Activated naive CD8-positive, alpha-beta T cell treated with anti-CD3 and anti-CD28 coated beads for 36 hours (primary cell): ENCODE data around the gene KMO. TPM values are rescaled to one million over a fixed set of nuclear protein-coding genes. Genes with fewer than 3 reads are reported as not detected.

Experiments used
- DNase-seq: peaks from one replicate; pipeline ENCODE4 v3.0.0; 2021
- H3K27ac Mint-ChIP-seq: one replicate; pipeline ENCODE4 v1.8.0; 2022; ENCODE audit warnings: mild to moderate bottlenecking, moderate library complexity, mixed read lengths
- H3K27me3 Mint-ChIP-seq: one replicate; pipeline ENCODE4 v1.8.0; 2022; ENCODE audit warnings: mild to moderate bottlenecking, mixed read lengths
- H3K36me3 Mint-ChIP-seq: one replicate; pipeline ENCODE4 v1.8.0; 2021; ENCODE audit warnings: mild to moderate bottlenecking, mixed read lengths
- H3K4me1 Mint-ChIP-seq: one replicate; pipeline ENCODE4 v1.8.0; 2021; ENCODE audit warnings: mixed read lengths
- H3K4me3 Mint-ChIP-seq: one replicate; pipeline ENCODE4 v1.8.0; 2022; ENCODE audit warnings: mild to moderate bottlenecking, moderate library complexity, mixed read lengths
- H3K9me3 Mint-ChIP-seq: one replicate; pipeline ENCODE4 v1.8.0; 2022; ENCODE audit warnings: mixed read lengths
- total RNA-seq, 2 experiments: library from RNA; stranded (reverse); gene quantifications; one replicate each; pipeline ENCODE4 v1.2.3, GENCODE V29; 2021

Gene KMO
- total RNA-seq, 2 experiments from 2014 or later = 0.34 to 0.37 TPM

DNA sequence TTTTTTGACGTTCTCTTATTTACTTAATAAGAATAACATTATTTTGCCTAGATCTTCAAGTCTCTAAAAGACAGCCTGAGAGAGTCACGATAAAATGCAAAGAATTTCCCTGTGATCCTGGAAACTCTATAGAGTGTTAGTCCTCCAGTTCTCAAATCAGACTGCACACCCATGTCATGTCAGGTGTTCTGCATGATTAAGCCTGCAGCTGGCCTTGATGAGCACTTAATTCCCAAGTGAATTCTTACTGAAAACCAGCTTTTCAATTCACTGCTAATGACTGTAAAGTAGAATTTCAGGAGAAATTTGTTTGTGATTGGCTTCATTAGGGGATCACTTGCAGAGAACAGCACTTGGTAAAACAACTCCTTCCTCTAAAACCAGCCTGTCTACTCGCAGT lies 66.1 kb downstream of the KMO start:
- Mint-ChIP-seq H3K27me3 (no peaks in the 10 kb centered on the region), H3K4me1 (no peaks in the 10 kb centered on the region)

GRCh38 chr1:241600496-241600901 lies 68.3 kb downstream of the KMO start:
- H3K36me3 Mint-ChIP-seq = peaks cover 12% of the 10 kb centered on the region
- no peaks in the 10 kb centered on the region for H3K27me3 Mint-ChIP-seq
- no peaks in the 10 kb centered on the region for H3K4me1 Mint-ChIP-seq
- H3K27ac Mint-ChIP-seq = no peak overlapping the region
- DNase-seq = no peak
- H3K4me3 Mint-ChIP-seq = no peak overlapping the region
- H3K9me3 Mint-ChIP-seq = no peaks in the 10 kb centered on the region

More for the DNA sequence above, 66.1 kb downstream of the KMO start:
- no peaks in the 10 kb centered on the region for H3K9me3 Mint-ChIP-seq
- no peak for DNase-seq
- no peak overlapping the region for H3K4me3 Mint-ChIP-seq
- H3K27ac Mint-ChIP-seq = no peak overlapping the region
- peaks cover 6% of the 10 kb centered on the region for H3K36me3 Mint-ChIP-seq

- H3K4me1 Mint-ChIP-seq = no peaks in the 10 kb centered on the region
- no peak overlapping the region for H3K4me3 Mint-ChIP-seq
- H3K9me3 Mint-ChIP-seq = no peaks in the 10 kb centered on the region
- no peak for DNase-seq
- H3K36me3 Mint-ChIP-seq = peaks cover 9% of the 10 kb centered on the region
- no peak overlapping the region for H3K27ac Mint-ChIP-seq
- H3K27me3 Mint-ChIP-seq = no peaks in the 10 kb centered on the region
Measured at GRCh38 chr1:241603731-241604245, 71.6 kb downstream of the KMO start.

GRCh38 chr1:241605146-241605805 lies 73.1 kb downstream of the KMO start:
- DNase-seq = no peak

DNA sequence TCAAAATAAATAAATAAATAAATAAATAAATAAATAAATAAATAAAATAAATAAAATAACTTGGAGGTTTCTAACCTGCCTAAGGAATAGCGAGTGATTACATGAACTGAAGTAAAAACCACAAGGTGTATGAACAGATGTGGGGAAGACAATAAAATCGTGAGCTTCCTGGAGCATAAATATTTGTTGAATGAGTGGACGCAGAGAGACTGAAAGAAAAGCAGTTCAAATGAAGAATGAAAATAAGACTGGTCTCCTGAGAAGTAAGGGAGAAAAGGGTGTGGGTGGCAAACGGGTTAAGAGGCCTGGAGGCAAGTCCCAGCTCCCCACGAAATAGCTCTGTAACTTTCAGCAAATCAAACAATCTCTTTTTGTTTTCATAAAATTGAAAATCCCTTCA lies 74.4 kb downstream of the KMO start:
- no peaks in the 10 kb centered on the region for H3K9me3 Mint-ChIP-seq
- H3K27me3 Mint-ChIP-seq = no peaks in the 10 kb centered on the region
- DNase-seq = no peak
- no peaks in the 10 kb centered on the region for H3K4me1 Mint-ChIP-seq
- H3K27ac Mint-ChIP-seq = no peak overlapping the region
- no peak overlapping the region for H3K4me3 Mint-ChIP-seq
- H3K36me3 Mint-ChIP-seq = peaks cover 9% of the 10 kb centered on the region

More at GRCh38 chr1:241605146-241605805, 73.1 kb downstream of the KMO start:
- Mint-ChIP-seq H3K9me3 (no peaks in the 10 kb centered on the region), H3K27ac (no peak overlapping the region), H3K27me3 (no peaks in the 10 kb centered on the region), H3K36me3 (peaks cover 9% of the 10 kb centered on the region), H3K4me3 (no peak overlapping the region), H3K4me1 (no peaks in the 10 kb centered on the region)

DNA sequence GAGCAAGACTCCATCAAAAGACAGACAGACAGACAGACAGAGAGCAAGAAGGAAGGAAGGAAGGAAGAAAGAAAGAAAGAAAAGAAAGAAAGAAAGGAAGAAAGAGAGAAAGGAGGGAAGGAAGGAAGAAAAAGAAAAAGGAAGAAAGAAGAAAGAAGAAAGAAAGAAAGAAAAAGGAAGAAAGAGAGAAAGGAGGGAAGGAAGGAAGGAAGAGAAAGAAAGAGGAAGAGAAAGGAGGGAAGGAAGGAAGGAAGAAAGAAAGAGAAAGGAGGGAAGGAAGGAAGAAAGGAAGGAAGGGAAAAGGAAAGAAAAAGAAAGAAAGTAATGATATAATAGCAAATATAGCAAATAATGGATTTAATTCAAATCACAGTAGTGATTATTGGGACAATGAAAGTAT lies 75.3 kb downstream of the KMO start:
- H3K4me1 Mint-ChIP-seq = no peaks in the 10 kb centered on the region
- no peak overlapping the region for H3K27ac Mint-ChIP-seq
- H3K9me3 Mint-ChIP-seq = no peaks in the 10 kb centered on the region
- peaks cover 8% of the 10 kb centered on the region for H3K36me3 Mint-ChIP-seq
- no peak overlapping the region for H3K4me3 Mint-ChIP-seq
- no peak for DNase-seq
- no peaks in the 10 kb centered on the region for H3K27me3 Mint-ChIP-seq

DNA sequence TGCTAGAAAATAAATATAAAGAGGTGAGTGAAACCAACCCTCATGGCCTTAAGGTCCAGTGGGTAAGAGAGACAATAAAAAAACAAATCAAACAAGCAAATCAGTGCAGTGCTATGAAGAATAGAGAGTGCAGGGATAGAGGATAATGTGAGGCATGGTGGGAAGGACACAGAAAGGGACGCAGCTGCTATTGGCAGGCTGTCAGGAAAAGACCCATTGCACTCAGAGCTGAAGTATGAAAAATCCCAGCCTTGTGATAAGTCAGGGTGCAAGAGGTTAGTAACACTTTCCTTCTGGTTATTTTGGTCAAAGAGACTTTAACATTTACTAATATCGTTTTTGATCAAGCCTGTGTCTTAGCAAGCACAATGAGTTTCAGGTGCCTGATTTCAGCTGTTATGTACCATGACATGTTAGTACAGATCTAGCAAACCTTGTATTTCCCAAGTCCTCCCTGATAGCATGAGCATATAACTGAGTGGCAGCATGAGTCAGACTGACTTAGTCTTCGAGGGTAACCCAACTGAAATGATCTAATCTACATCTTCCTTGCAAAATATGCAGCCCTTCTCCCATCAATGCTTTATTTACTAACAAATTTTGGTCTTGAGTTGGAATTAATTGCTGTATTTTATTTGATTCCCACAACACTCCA lies 76.3 kb downstream of the KMO start:
- peaks cover 6% of the 10 kb centered on the region for H3K36me3 Mint-ChIP-seq
- no peak for DNase-seq
- H3K27me3 Mint-ChIP-seq = no peaks in the 10 kb centered on the region
- peaks cover 6% of the 10 kb centered on the region for H3K4me1 Mint-ChIP-seq
- H3K4me3 Mint-ChIP-seq = no peak overlapping the region
- H3K27ac Mint-ChIP-seq = no peak overlapping the region
- no peaks in the 10 kb centered on the region for H3K9me3 Mint-ChIP-seq

- no peak for DNase-seq
- peaks cover 16% of the 10 kb centered on the region for H3K4me1 Mint-ChIP-seq
- H3K4me3 Mint-ChIP-seq = no peak overlapping the region
- H3K27me3 Mint-ChIP-seq = no peaks in the 10 kb centered on the region
- H3K36me3 Mint-ChIP-seq = peaks cover 6% of the 10 kb centered on the region
- H3K9me3 Mint-ChIP-seq = no peaks in the 10 kb centered on the region
- no peak overlapping the region for H3K27ac Mint-ChIP-seq
Measured at GRCh38 chr1:241610056-241610815, 78.1 kb downstream of the KMO start.

DNA sequence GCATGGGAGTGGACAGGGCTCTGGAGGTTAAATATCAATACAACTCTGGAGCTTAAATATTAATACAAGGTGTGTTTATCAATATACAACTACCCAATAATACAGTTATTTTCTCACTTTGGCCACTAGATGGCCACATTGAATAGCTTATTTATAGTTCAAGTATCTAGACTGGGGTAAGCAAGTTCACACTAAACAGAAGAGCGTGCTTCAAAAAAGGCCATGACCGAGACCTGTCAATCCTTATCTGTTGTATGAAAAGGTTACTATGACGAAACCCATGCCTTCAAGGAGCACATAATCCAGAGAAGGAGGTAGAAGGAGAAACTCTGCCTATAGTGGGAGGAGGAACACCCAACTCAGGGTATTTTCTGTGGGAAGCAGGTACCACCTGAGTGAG lies 78.9 kb downstream of the KMO start:
- Mint-ChIP-seq H3K9me3 (no peaks in the 10 kb centered on the region), H3K27me3 (no peaks in the 10 kb centered on the region), H3K36me3 (peaks cover 6% of the 10 kb centered on the region), H3K27ac (no peak overlapping the region), H3K4me3 (no peak overlapping the region), H3K4me1 (peaks cover 16% of the 10 kb centered on the region)
- no peak for DNase-seq

- H3K4me1 Mint-ChIP-seq = peaks cover 16% of the 10 kb centered on the region
- H3K36me3 Mint-ChIP-seq = peaks cover 6% of the 10 kb centered on the region
- no peak overlapping the region for H3K27ac Mint-ChIP-seq
- H3K4me3 Mint-ChIP-seq = no peak overlapping the region
- no peaks in the 10 kb centered on the region for H3K9me3 Mint-ChIP-seq
- no peak for DNase-seq
- no peaks in the 10 kb centered on the region for H3K27me3 Mint-ChIP-seq
Measured at GRCh38 chr1:241611736-241612135, 79.6 kb downstream of the KMO start.

- H3K4me1 Mint-ChIP-seq = peaks cover 16% of the 10 kb centered on the region
- H3K9me3 Mint-ChIP-seq = no peaks in the 10 kb centered on the region
- DNase-seq = no peak
- H3K4me3 Mint-ChIP-seq = no peak overlapping the region
- no peaks in the 10 kb centered on the region for H3K27me3 Mint-ChIP-seq
- peak overlapping the region; percentile 1 for H3K27ac Mint-ChIP-seq
- peaks cover 6% of the 10 kb centered on the region for H3K36me3 Mint-ChIP-seq
Measured at GRCh38 chr1:241612533-241613477, 80.6 kb downstream of the KMO start.

DNA sequence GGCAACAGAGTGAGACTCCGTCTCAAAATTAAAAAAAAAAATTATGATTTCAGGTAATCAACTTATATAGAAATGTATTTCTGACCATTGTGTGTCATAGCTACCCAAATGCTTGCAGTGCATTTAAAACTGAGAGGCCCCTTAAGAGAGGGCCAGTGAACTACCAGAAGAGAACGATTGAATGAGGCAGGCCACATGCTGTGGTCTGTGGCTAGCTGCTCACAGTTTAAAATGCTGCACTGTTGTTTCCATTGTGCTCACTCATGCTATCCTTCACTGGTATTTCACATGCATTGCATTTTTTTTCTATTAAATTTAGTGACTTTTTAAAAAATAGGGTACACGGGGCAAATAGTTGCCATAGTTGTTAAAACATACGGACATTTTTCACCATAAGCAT lies 82.0 kb downstream of the KMO start:
- DNase-seq = no peak
- Mint-ChIP-seq H3K9me3 (no peaks in the 10 kb centered on the region), H3K4me3 (no peak overlapping the region), H3K36me3 (peaks cover 6% of the 10 kb centered on the region), H3K27me3 (no peaks in the 10 kb centered on the region), H3K27ac (no peak overlapping the region), H3K4me1 (peaks cover 16% of the 10 kb centered on the region)

- H3K9me3 Mint-ChIP-seq = no peaks in the 10 kb centered on the region
- no peaks in the 10 kb centered on the region for H3K27me3 Mint-ChIP-seq
- peaks cover 16% of the 10 kb centered on the region for H3K4me1 Mint-ChIP-seq
- no peak for DNase-seq
- H3K4me3 Mint-ChIP-seq = no peak overlapping the region
- H3K36me3 Mint-ChIP-seq = peaks cover 6% of the 10 kb centered on the region
- no peak overlapping the region for H3K27ac Mint-ChIP-seq
Measured at GRCh38 chr1:241614572-241614971, 82.4 kb downstream of the KMO start.

GRCh38 chr1:241615043-241615974 lies 83.1 kb downstream of the KMO start:
- H3K9me3 Mint-ChIP-seq = no peaks in the 10 kb centered on the region
- DNase-seq = no peak
- H3K27me3 Mint-ChIP-seq = no peaks in the 10 kb centered on the region
- no peak overlapping the region for H3K4me3 Mint-ChIP-seq
- peaks cover 16% of the 10 kb centered on the region for H3K4me1 Mint-ChIP-seq
- H3K36me3 Mint-ChIP-seq = peaks cover 6% of the 10 kb centered on the region
- H3K27ac Mint-ChIP-seq = no peak overlapping the region
